Smooth muscle cell (in vitro differentiated cells): ENCODE measurements around the gene VSIG10L. TPM values are rescaled to one million over a fixed set of nuclear protein-coding genes. Genes with fewer than 3 reads are reported as not detected.

Source experiments
- DNase-seq: peaks from one replicate; lab custom pipeline; 2025; ENCODE audit not compliant: unreplicated experiment; lab: John Stamatoyannopoulos, UW
- H2AFZ ChIP-seq: fragments of 200-600 bp; sonication (generic); 2 replicates; pipeline ENCODE4 v1.6.0; 2016; ENCODE audit warnings: antibody characterized with exemption, low read depth, mild to moderate bottlenecking
- H3F3A ChIP-seq: fragments of 200-600 bp; sonication (generic); 2 replicates; pipeline ENCODE4 v1.6.0; 2017; ENCODE audit warnings: antibody characterized with exemption, low read depth
- H3K27ac ChIP-seq: fragments of 200-600 bp; sonication (generic); 2 replicates; pipeline ENCODE4 v1.5.1; 2016; ENCODE audit warnings: low read depth, mild to moderate bottlenecking
- H3K27me3 ChIP-seq: fragments of 200-600 bp; sonication (generic); 2 replicates; pipeline ENCODE4 v1.6.1; 2016; ENCODE audit warnings: low read depth, mild to moderate bottlenecking
- H3K36me3 ChIP-seq: fragments of 200-600 bp; sonication (generic); 2 replicates; pipeline ENCODE4 v1.5.1; 2016; ENCODE audit warnings: low read depth
- H3K4me1 ChIP-seq: fragments of 200-600 bp; sonication (generic); 2 replicates; pipeline ENCODE4 v1.5.1; 2016; ENCODE audit warnings: low read depth
- H3K4me2 ChIP-seq: fragments of 200-600 bp; sonication (generic); 2 replicates; pipeline ENCODE4 v1.6.0; 2016; ENCODE audit warnings: mild to moderate bottlenecking
- H3K4me3 ChIP-seq: fragments of 200-600 bp; sonication (generic); 2 replicates; pipeline ENCODE4 v1.5.1; 2016; ENCODE audit warnings: mild to moderate bottlenecking
- H3K79me2 ChIP-seq: fragments of 200-600 bp; sonication (generic); 2 replicates; pipeline ENCODE4 v1.6.0; 2016; ENCODE audit warnings: low read depth, mild to moderate bottlenecking
- H3K9ac ChIP-seq: fragments of 200-600 bp; sonication (generic); 2 replicates; pipeline ENCODE4 v1.6.0; 2016; ENCODE audit warnings: low read depth
- H3K9me3 ChIP-seq: fragments of 200-600 bp; sonication (generic); replicated peaks from 2 replicates; pipeline ENCODE4 v1.5.1; 2016; ENCODE audit warnings: low read depth
- H4K20me1 ChIP-seq: fragments of 200-600 bp; sonication (generic); 2 replicates; pipeline ENCODE4 v1.6.0; 2016; ENCODE audit warnings: low read depth
- CTCF ChIP-seq: fragments of 200-600 bp; sonication (generic); IDR thresholded peaks from 2 replicates; pipeline ENCODE4 v1.5.1; 2017; ENCODE audit warnings: borderline replicate concordance, mild to moderate bottlenecking, antibody characterized with exemption; ENCODE audit not compliant: insufficient read depth, poor library complexity, severe bottlenecking
- WGBS: methylation state at CpG from one replicate; pipeline ENCODE4 v1.1.7; 2016; ENCODE audit warnings: low lambda C conversion rate; 5-methylcytosine and 5-hydroxymethylcytosine counted together
- polyA plus RNA-seq: library from polyadenylated mRNA; unstranded; fragments of >200 nt; fragmentation: Nextera tagmentation; extraction: Ambion mirVana; gene quantifications from 2 replicates; pipeline ENCODE4 v1.2.1, GENCODE V29; 2016
- total RNA-seq: library from RNA; depleted of rRNA; stranded (reverse); fragments of >200 nt; gene quantifications from 2 replicates; pipeline ENCODE4 v1.2.3, GENCODE V29; 2014

Gene VSIG10L
- total and polyA plus RNA-seq, 2 experiments from 2014 or later, result 2.2 to 4.2 TPM

DNA sequence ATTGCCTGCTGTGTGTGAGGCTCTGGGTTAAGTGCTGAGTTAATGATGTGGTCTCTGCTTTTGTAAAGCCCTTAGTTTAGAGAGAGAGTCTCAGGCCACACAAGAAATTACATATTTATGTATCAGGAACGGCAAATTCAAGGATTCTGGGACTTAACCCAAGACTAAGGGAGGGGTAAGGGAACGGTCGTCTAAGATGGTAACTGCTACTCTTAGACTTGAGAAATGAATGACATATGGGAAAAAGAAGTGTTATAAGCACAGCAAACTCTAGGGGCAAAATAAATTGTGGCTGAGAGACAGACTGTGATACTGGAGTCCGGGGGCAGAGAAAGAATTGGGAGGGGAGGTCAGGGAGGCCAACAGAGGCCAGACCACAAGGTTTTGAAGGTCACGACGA lies 10.2 kb downstream of the VSIG10L start:
- Histone ChIP-seq H3K4me1 (no peaks in the 10 kb centered on the region), H3K9me3 (no peaks in the 10 kb centered on the region), H3K4me3 (no peak overlapping the region), H3K27ac (no peak overlapping the region), H3K9ac (no peak overlapping the region), H3K27me3 (no peaks in the 10 kb centered on the region), H3K79me2 (no peaks in the 10 kb centered on the region), H3K36me3 (no peaks in the 10 kb centered on the region), H4K20me1 (no peaks in the 10 kb centered on the region), H3F3A (no peaks in the 10 kb centered on the region), H2AFZ (no peak overlapping the region), H3K4me2 (no peak overlapping the region)
- WGBS, result 94% methylated on average over 6 of the region's 6 CpGs
- no peak for TF ChIP-seq CTCF
- DNase-seq, result no peak

GRCh38 chr19:51331193-51331592 lies 10.7 kb downstream of the VSIG10L start:
- H3K4me1 ChIP-seq, result no peaks in the 10 kb centered on the region
- no peaks in the 10 kb centered on the region for H3K9me3 ChIP-seq
- H3K4me2 ChIP-seq, result no peak overlapping the region
- no peaks in the 10 kb centered on the region for H4K20me1 ChIP-seq
- H3K27me3 ChIP-seq, result no peaks in the 10 kb centered on the region
- 83% methylated on average over 3 of the region's 3 CpGs for WGBS
- TF ChIP-seq CTCF, result no peak
- no peak overlapping the region for H2AFZ ChIP-seq
- no peaks in the 10 kb centered on the region for H3F3A ChIP-seq
- H3K4me3 ChIP-seq, result no peak overlapping the region
- no peak overlapping the region for H3K27ac ChIP-seq
- H3K9ac ChIP-seq, result no peak overlapping the region
- no peak for DNase-seq
- H3K36me3 ChIP-seq, result no peaks in the 10 kb centered on the region
- H3K79me2 ChIP-seq, result no peaks in the 10 kb centered on the region

DNA sequence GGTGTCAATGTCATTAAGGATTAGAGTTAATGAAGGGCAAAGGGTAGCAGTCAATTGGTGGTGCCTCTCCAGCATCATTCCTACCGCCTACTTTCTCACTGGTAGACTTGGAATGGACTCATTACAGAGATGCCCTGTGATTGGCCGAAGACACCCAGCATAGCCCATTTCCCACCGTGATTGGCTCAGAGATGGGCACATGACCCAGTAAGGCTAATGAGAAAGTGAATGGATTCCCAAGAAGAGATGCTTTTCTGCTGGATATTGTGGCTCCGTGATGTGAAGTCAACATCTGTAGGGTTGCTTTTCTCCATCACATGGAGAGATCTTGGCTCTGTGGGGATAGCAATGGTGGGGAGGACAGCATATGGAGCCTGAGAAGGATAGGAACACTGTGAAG lies 11.6 kb downstream of the VSIG10L start:
- no peak for DNase-seq
- no peak overlapping the region for H3K4me2 ChIP-seq
- H2AFZ ChIP-seq, result no peak overlapping the region
- no peak overlapping the region for H3K9ac ChIP-seq
- H3K9me3 ChIP-seq, result no peaks in the 10 kb centered on the region
- H3K79me2 ChIP-seq, result no peaks in the 10 kb centered on the region
- no peaks in the 10 kb centered on the region for H3K27me3 ChIP-seq
- H3K4me1 ChIP-seq, result no peaks in the 10 kb centered on the region
- no peak overlapping the region for H3K4me3 ChIP-seq
- H3F3A ChIP-seq, result no peaks in the 10 kb centered on the region
- 98% methylated on average over 4 of the region's 4 CpGs for WGBS
- no peaks in the 10 kb centered on the region for H4K20me1 ChIP-seq
- no peak for TF ChIP-seq CTCF
- no peaks in the 10 kb centered on the region for H3K36me3 ChIP-seq
- no peak overlapping the region for H3K27ac ChIP-seq

DNA sequence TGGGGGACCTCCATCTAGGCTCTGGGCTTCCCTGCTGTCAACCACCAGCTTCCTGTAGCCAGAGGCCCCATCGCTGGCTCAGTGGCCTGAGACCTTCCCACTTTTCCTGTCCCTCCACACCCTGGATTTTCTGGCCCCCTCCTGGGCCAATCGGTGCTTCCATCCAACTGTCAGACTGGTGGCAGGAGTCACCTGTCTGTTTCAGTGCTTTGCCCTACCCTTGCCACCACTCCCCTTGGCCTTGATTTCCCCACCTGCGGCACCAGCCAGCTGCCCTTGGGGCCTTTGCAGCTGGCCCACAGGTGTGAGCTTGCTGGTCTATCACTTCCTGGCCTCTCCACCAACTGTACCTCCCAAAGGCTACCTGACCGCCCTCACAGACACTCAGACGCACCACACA lies 12.5 kb downstream of the VSIG10L start:
- Histone ChIP-seq H3F3A (no peaks in the 10 kb centered on the region), H2AFZ (no peak overlapping the region), H3K4me1 (no peaks in the 10 kb centered on the region), H3K9ac (no peak overlapping the region), H3K27ac (no peak overlapping the region), H3K4me3 (no peak overlapping the region), H4K20me1 (no peaks in the 10 kb centered on the region), H3K4me2 (no peak overlapping the region), H3K36me3 (no peaks in the 10 kb centered on the region), H3K27me3 (no peaks in the 10 kb centered on the region), H3K79me2 (no peaks in the 10 kb centered on the region), H3K9me3 (no peaks in the 10 kb centered on the region)
- no peak for DNase-seq
- WGBS, result 98% methylated on average over 5 of the region's 5 CpGs
- TF ChIP-seq CTCF, result no peak
